NCI-H187 (cell line): ENCODE measurements around the gene IDI2.

ENCODE experiments used
- DNase-seq, 2 experiments: peaks; one replicate each; lab custom pipeline; 2025; lab: John Stamatoyannopoulos, UW

IDI2 gene

DNA sequence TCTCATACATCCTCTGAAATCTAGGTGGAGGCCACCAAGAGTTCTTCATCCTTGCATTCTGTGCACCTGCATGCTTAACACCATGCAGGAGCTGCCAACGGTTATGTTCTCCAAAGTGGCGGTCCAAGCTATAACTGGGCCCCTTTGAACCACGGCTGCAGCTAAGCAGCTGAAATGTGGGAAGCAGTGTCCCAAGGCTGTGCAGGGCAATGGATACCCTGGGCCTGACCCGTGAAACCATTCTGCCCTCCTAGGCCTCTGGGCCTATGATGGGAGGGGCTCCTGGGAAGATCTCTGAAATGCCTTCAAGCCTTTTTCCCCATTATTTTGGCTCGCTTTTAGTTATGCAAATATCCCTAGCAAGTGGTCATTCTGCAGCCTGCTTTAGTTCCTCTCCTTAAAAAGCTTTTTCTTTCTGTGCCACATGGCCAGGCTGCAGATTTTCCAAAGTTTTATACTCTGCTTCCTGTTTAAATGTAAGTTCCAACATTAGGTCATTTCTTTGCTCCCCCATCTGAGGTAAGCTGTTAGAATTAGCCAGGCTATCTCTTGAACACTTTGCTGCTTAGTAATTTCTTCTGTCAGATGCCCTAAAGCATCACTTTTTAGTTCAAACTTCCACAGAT lies 45.1 kb downstream of the IDI2 start:
- no peak for DNase-seq

DNA sequence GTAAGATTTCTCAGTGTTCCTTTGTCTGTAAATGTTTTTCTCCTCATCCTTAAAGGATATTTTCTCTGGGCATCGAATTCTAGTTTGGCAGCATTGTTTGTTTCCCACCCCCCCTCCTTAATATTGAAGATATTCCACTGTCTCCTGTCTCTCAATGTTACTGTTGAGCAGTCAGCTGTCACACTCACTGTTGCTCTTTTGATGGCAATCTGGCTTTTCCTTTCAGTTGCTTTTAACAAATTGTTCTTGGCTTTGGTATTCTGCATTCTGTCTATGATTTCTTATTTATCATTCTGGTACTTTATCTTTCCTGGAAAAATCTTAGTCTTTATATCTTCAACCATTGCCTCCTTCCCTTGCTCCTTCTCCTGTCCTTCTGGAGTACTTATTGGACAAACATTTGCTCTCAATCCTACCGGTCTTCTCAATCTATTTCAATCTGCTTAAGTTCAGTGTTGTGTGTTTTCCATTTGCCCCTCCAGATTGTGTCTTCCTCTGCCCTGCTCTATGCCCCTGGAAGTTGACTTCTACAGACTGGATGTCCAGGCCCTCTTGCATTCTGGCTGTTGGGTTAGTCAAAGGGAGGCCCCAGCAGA lies 46.7 kb downstream of the IDI2 start:
- DNase-seq, result no peak

DNA sequence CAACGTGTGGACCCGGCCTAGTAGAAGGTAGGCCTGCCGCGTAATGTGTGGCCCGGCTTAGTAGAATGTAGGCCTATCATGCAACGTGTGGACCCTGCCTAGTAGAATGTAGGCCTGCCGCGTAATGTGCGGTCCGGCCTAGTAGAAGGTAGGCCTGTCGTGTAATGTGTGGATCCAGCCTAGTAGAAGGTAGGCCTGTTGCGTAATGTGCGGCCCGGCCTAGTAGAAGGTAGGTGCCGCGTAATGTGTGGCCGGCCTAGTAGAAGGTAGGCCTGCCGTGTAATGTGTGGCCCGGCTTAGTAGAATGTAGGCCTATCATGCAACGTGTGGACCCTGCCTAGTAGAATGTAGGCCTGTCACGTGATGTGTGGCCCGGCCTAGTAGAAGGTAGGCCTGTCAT lies 49.3 kb downstream of the IDI2 start:
- DNase-seq, result no peak

DNA sequence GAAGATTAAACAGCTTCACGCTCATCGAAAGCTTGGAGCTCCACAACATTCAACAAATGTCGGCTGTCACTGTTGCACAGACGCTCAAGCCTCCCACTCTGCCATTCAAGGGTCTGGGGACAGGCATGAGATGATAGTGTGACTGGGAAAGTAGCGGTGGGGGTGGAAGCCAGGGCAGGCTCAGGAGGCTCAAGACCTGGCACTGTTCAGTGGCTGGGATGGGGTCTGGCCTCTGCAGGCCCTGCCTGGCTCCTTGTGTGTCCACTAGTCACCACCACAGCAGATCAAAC lies 50.9 kb downstream of the IDI2 start:
- peak in 1 of 2 experiments; percentile 66 for DNase-seq

DNA sequence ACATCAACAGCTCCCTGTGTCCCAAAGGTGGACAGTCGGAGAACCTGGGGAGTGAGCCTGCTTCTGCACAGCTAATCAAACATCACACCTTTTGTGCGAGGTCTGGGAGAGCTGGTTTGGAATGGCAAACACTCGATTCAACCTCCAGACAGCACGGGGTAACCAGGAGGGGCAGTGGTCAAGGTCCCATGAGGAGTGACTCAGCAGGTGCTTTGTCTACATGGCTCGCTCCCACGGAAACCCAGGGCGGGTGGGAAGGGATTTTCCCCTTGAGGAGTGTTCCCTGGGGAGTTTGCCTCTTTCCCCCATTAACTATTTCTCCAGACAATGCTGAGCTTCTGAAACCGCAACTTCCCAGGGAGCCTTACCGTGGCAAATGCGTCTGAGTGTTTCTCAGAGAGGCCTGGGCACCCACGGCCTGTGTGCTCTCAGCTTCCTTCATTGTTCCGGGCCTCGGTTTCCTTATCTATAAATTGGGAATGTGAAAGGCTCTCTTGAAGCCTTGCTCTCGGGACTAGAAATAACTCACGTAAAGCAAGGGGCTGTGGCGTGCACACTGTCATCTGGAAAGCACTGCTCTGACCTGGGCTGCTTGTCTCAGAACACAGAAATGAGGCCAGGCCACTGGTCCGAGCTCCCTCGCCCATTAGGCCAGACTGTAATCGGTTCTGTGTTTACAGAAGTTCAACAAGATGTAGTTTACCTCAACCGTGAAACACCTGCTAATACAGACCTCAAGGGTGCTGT lies 51.4 kb downstream of the IDI2 start:
- DNase-seq, result peak in 1 of 2 experiments; percentile 58

DNA sequence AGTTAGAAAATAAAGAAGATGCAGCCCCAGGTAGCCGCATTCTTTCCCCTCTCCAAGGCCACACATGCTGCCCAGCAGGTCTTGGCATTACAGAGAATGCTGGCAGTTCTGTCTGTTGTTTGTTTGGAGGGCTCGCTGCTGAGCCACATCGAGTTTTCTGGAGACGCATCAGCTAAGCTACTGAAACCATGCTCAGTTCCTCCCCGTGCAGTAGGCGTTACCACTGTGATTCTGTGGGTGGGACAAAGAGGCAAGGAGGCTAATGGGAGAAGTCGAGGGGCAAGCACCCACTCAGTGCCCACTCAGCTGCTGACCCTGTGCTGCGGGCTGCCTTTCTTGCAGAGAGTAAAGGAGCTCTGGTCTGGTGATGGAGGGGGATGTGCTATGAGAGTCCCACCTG lies 52.9 kb downstream of the IDI2 start:
- no peak for DNase-seq

DNA sequence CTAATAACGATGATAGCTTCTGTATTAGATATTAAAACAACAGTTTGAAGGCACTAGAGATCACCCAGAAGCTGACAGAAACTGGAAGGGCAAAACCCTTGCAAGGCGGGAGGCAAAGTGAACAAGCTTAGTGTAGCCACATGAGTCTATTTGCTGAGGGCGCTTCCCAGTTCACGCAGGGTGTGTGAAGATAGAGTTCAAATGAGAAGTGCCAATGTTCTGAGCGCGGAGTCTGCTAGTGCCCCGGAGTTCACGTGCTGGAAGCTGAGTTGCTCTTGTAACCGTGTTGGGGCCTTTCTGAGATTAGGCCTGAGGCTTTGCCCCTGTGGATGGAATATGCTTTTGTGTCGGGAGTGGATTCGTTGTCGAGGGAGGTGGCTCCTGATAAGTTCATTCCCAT lies 54.0 kb downstream of the IDI2 start:
- no peak for DNase-seq

DNA sequence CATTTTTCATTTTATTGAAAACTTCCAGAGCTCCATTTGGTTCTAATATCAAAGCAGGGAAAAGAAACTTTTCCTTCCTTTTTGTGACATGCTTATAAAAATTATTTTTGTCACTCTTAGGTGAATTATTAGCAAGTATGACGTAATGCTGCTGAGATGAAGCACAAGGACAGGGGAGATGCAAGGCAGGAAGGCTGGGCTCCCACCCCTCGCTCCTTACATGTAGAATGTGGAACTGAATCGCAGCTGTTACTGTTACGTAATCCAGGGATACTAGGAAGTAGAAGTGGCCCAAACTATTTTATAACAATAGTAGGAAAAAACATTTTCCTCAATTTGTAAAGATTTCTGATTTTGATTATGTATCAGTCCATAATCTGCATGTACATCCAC lies 54.5 kb downstream of the IDI2 start:
- DNase-seq, result no peak

DNA sequence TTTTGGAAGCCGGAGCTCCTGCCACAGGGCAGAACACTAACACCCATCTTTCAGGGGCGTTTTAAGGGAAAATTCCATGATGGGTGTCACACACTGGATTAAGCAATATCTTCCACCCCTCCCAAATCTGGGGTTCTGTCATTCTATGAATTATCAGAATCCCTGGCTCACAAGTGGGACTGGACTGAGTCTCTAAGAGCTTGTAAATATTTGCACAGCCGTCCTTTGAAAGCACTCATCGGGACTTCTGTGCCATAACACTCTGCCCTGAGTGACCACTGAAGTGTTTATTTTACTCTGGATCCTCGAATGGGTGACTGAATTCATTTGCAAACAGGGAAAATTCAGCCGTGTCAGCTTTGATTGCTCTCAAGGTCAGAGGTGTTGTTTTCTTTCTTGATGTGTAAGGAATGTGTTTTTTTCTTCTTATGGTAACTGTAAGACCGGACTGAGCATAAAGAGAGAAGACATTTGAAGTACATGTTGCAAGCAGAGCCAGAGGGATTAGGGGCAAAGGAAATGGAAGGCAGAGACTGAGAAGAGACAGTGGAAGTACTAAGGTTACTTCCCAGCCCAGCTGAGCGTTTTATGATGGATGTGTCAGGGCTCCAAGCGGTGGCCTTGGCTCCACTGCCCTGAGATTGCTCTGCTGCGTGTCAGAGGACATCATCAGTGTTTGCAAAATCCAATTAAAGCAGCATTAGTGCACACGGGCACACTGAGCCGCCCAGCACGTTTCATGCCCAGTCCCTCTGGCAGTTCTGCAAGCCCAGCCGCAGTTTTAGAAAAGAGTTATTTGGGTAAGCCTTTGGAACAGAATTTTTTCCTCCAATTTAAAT lies 55.1 kb downstream of the IDI2 start:
- DNase-seq, result peak; percentile 57 to 70

DNA sequence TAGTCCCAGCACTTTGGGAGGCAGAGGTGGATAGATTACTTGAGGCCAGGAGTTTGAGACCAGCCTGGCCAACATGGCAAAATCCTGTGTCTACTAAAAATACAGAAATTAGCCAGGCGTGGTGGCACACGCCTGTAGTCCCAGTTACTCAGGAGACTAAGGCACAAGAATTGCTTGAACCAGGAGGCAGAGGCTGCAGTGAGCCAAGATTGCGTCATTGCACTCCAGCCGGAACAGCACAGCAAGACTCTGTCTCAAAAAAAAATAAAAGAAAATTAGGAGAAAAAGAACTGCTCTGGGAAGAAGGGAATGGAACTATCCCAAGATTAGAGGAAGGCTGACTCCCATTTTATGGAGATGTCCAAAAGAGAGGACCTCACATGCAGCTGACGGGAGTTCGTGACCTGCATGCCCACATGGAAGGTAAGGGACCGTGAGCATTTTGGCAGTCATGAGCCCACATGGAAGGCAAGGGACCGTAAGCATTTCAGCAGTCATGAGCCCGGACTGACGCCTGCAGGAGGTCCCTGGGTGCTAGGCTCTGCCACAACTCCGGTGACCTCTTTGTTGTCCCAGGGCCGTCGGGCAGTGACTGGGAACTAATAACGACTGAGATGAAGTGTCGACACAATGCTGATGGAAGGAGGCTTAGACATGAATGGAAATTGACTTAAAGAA lies 56.0 kb downstream of the IDI2 start:
- no peak for DNase-seq
